Thoracic aorta (tissue), 2 donors: ENCODE results near the gene SPATA6. TPM values are rescaled to one million over a fixed set of nuclear protein-coding genes. Genes with fewer than 3 reads are reported as not detected.
A peak's percentile ranks its signal among the peaks of the same experiment; 100 is the strongest.
"Not testable (repeated sequence)": the region's sequence is repeated elsewhere in the genome, so short reads cannot be mapped to it uniquely, and the experiment has no call there.

Experiments
- ATAC-seq: fragments of 150-250 bp; one replicate; pipeline ENCODE4 v1.8.0; 2017; ENCODE audit warnings: low read depth; ENCODE audit not compliant: insufficient number of reproducible peaks, low FRiP score
- DNase-seq: peaks from one replicate; pipeline ENCODE4 v3.0.0-alpha.2; 2020; ENCODE audit warnings: low spot score
- H3K27ac ChIP-seq, 2 donors: fragments of 200-600 bp; sonication (generic); 1 replicate in 1 of 2; 2 replicates in 1 of 2; pipeline ENCODE4 v1.5.1; 2016; ENCODE audit warnings: mild to moderate bottlenecking in 2 of 2, moderate library complexity in 2 of 2
- H3K27me3 ChIP-seq: fragments of 200-600 bp; sonication (generic); replicated peaks from 2 replicates; pipeline ENCODE4 v1.6.0; 2016; ENCODE audit warnings: mild to moderate bottlenecking; ENCODE audit not compliant: insufficient read depth
- H3K36me3 ChIP-seq: fragments of 200-600 bp; sonication (generic); one replicate; pipeline ENCODE4 v1.5.1; 2016
- H3K4me1 ChIP-seq, 2 donors: fragments of 200-600 bp; sonication (generic); 1 replicate in 1 of 2; 2 replicates in 1 of 2; pipeline versions ENCODE4 v1.5.1 to v1.6.0; 2016; ENCODE audit warnings: low read depth in 2 of 2, mild to moderate bottlenecking in 1 of 2; ENCODE audit not compliant: control insufficient read depth in 1 of 2
- H3K4me3 ChIP-seq: fragments of 200-600 bp; sonication (generic); 2 replicates; pipeline ENCODE4 v1.5.1; 2016; ENCODE audit warnings: mild to moderate bottlenecking
- H3K9me3 ChIP-seq: fragments of 200-600 bp; sonication (generic); 2 replicates; pipeline ENCODE4 v1.5.1; 2016
- CTCF ChIP-seq: fragments of 200-600 bp; sonication (generic); IDR thresholded peaks from one replicate; pipeline ENCODE4 v1.5.1; 2019; ENCODE audit warnings: antibody characterized with exemption
- total RNA-seq, 2 donors: library from RNA; depleted of rRNA; stranded (reverse); fragments of >200 nt; gene quantifications; one replicate each; pipeline versions ENCODE4 v1.1.0 to v1.2.3, GENCODE V29; 2016

Gene SPATA6
- 10 to 100 TPM; 16.1 to 22.6 TPM for total RNA-seq

GRCh38 chr1:48471691-48472576, at the start of gene SPATA6:
Gene SPATA6, minus strand, starts transcription at chr1:48472204. Its CDS starts 196 bp downstream, at chr1:48472008.
- DNase-seq (peak; percentile 91), ATAC-seq (peak; percentile 83)
- Histone ChIP-seq H3K4me3 (peak within 1 kb of the TSS; percentile 92), H3K36me3 (no peaks in the 10 kb centered on the region), H3K4me1 (peaks cover 9 to 20% of the 10 kb centered on the region in 2 donors), H3K27ac (peak within 1 kb of the TSS; percentile 82 to 86), H3K27me3 (no peaks in the 10 kb centered on the region), H3K9me3 (no peaks in the 10 kb centered on the region)
- no peak for TF ChIP-seq CTCF

- not testable (repeated sequence) for H3K4me3 ChIP-seq, H3K27me3 ChIP-seq, H3K9me3 ChIP-seq, DNase-seq, H3K36me3 ChIP-seq, ATAC-seq, H3K27ac ChIP-seq, H3K4me1 ChIP-seq
Measured at GRCh38 chr1:48519896-48520295, 47.9 kb upstream of the SPATA6 start.

GRCh38 chr1:48506870-48507269, 34.9 kb upstream of the SPATA6 start:
- Histone ChIP-seq H3K4me1 (no peaks in the 10 kb centered on the region), H3K27me3 (no peaks in the 10 kb centered on the region), H3K9me3 (no peaks in the 10 kb centered on the region), H3K27ac (no peak overlapping the region), H3K4me3 (no peak overlapping the region), H3K36me3 (no peaks in the 10 kb centered on the region)
- DNase-seq (no peak), ATAC-seq (no peak)
- TF ChIP-seq CTCF = no peak

- no peak for TF ChIP-seq CTCF
- DNase-seq = no peak
- Histone ChIP-seq H3K27ac (no peak overlapping the region), H3K27me3 (no peaks in the 10 kb centered on the region), H3K4me1 (no peaks in the 10 kb centered on the region), H3K36me3 (no peaks in the 10 kb centered on the region), H3K9me3 (no peaks in the 10 kb centered on the region), H3K4me3 (no peak overlapping the region)
- ATAC-seq = no peak
Measured at GRCh38 chr1:48500541-48501450, 28.8 kb upstream of the SPATA6 start.

- Histone ChIP-seq H3K4me1 (no peaks in the 10 kb centered on the region), H3K4me3 (no peak overlapping the region), H3K9me3 (no peaks in the 10 kb centered on the region), H3K36me3 (no peaks in the 10 kb centered on the region), H3K27me3 (no peaks in the 10 kb centered on the region), H3K27ac (no peak overlapping the region)
- DNase-seq (no peak), ATAC-seq (no peak)
- TF ChIP-seq CTCF = no peak
Measured at GRCh38 chr1:48499211-48499735, 27.3 kb upstream of the SPATA6 start.
